Measurements from ENCODE around the gene ABCB8. TPM values are rescaled to one million over a fixed set of nuclear protein-coding genes. Genes with fewer than 3 reads are reported as not detected.
A peak's percentile ranks its signal among the peaks of the same experiment; 100 is the strongest.

ABCB8 gene
- total and polyA plus RNA-seq, 3 experiments from 2014 or later = 18.4 to 52.3 (median 49.2) TPM

DNA sequence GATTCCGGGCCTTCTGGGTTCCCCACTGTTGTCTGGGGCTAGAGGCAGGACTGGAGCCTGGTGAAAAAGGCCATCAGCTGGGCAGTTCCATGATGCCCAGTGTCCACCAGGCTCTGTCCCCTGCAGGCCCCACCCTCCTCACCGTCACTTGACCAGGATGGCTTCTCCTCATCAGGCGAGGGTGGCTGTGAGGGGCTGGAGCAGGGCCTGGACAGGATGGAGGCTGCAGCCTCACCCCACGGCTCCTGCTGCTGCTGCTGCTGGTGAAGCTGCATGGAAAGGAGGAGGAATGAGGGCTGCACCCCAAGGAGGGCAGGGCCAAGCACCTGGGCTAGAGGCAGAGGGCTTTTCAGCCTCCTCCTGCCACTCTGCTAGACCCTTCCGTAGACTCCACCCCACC, 12.3 kb upstream of the ABCB8 start:
- H3K9me3 Mint-ChIP-seq = peaks cover 0 to 1% (median 0%) of the 10 kb centered on the region in 5 donors
- CTCF ChIA-PET = interaction anchor here (1.0 to 7.6 kb wide), 8 partner anchors 13 to 661 kb away, joined by 3 to 40 read pairs (median 20); partner anchors contain the start of gene ABCB8

GRCh38 chr7:151016505-151016904, 11.7 kb upstream of the ABCB8 start:
- DNase-seq = no peak
- no peak overlapping the region for H3K4me3 ChIP-seq (ENCODE audit: low read length)
- Mint-ChIP-seq H3K9me3 (peaks cover 0 to 1% (median 0%) of the 10 kb centered on the region in 5 donors), H3K36me3 (peaks cover 0 to 2% (median 0%) of the 10 kb centered on the region in 3 donors), H3K4me1 (peaks cover 53 to 75% (median 60%) of the 10 kb centered on the region in 3 donors), H3K4me3 (peak overlapping the region in 2 of 7 donors; percentile 25 to 55), H3K27ac (peak overlapping the region in 5 of 8 donors; percentile 72 to 100 (median 93)), H3K27me3 (peaks cover 13 to 20% of the 10 kb centered on the region in 2 donors)
- no peaks in the 10 kb centered on the region for H3K27me3 ChIP-seq (ENCODE audit: insufficient read depth, low read length, poor library complexity, severe bottlenecking)
- no peaks in the 10 kb centered on the region for H3K9me3 ChIP-seq (ENCODE audit: low read length)
- peaks cover 72% of the 10 kb centered on the region for H3K4me1 ChIP-seq (ENCODE audit: insufficient read depth, low read length)
- no peak overlapping the region for H3K27ac ChIP-seq (ENCODE audit: low read depth, low read length)
- no peaks in the 10 kb centered on the region for H3K36me3 ChIP-seq (ENCODE audit: insufficient read depth, low read length)
- POLR2A ChIA-PET = interaction anchor here (3.9 kb wide), 1 partner anchor 8 kb away, joined by 17 read pairs; no protein-coding TSS in a partner anchor
- CTCF ChIA-PET = interaction anchor here (1.0 to 7.6 kb wide), 10 partner anchors 8 to 661 kb away, joined by 3 to 44 read pairs (median 20); partner anchors contain the start of gene ABCB8

More for the DNA sequence above, 12.3 kb upstream of the ABCB8 start:
- POLR2A ChIA-PET = no interaction called here
- no peak for DNase-seq
- H3K27me3 ChIP-seq (ENCODE audit: insufficient read depth, low read length, poor library complexity, severe bottlenecking) = no peaks in the 10 kb centered on the region
- no peak overlapping the region for H3K27ac ChIP-seq (ENCODE audit: low read depth, low read length)
- H3K4me3 ChIP-seq (ENCODE audit: low read length) = no peak overlapping the region
- peak overlapping the region in 1 of 7 donors; percentile 86 for H3K4me3 Mint-ChIP-seq
- peaks cover 76% of the 10 kb centered on the region for H3K4me1 ChIP-seq (ENCODE audit: insufficient read depth, low read length)
- peak overlapping the region in 7 of 8 donors; percentile 72 to 100 (median 99) for H3K27ac Mint-ChIP-seq
- peaks cover 56 to 79% (median 64%) of the 10 kb centered on the region in 3 donors for H3K4me1 Mint-ChIP-seq
- no peaks in the 10 kb centered on the region for H3K36me3 ChIP-seq (ENCODE audit: insufficient read depth, low read length)
- H3K9me3 ChIP-seq (ENCODE audit: low read length) = no peaks in the 10 kb centered on the region
- H3K27me3 Mint-ChIP-seq = peaks cover 13 to 20% of the 10 kb centered on the region in 2 donors
- peaks cover 0 to 2% (median 0%) of the 10 kb centered on the region in 3 donors for H3K36me3 Mint-ChIP-seq

DNA sequence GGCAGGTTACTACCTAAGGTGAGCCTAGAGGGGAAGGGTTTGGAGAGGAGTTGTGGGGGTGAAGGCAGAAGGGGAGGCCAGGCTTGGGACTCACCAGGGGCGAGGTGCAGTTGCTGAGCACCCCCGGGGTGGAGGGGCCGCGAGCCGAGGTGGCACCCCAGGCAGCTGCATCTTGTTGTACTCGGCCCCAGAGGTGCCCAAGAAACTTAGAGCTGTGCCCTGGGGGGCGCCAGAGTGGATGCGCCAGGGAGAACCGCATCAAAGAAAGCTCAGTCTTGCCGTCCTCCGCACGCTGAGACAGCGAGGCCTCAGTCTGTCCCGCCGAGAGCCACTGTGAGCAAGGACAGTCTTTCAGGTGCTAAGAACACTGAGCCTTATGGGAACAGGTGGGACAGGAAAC, 11.3 kb upstream of the ABCB8 start:
- no peaks in the 10 kb centered on the region for H3K9me3 ChIP-seq (ENCODE audit: low read length)
- H3K27ac Mint-ChIP-seq = peak overlapping the region in 7 of 8 donors; percentile 66 to 94 (median 90)
- peaks cover 49 to 72% (median 56%) of the 10 kb centered on the region in 3 donors for H3K4me1 Mint-ChIP-seq
- no peak overlapping the region for H3K27ac ChIP-seq (ENCODE audit: low read depth, low read length)
- DNase-seq = peak in 1 of 5 donors; percentile 49
- H3K4me1 ChIP-seq (ENCODE audit: insufficient read depth, low read length) = peaks cover 69% of the 10 kb centered on the region
- POLR2A ChIA-PET = interaction anchor here (3.9 kb wide), 1 partner anchor 9 kb away, joined by 17 read pairs; no protein-coding TSS in a partner anchor
- H3K27me3 Mint-ChIP-seq = peaks cover 15 to 20% of the 10 kb centered on the region in 2 donors
- peak overlapping the region in 5 of 7 donors; percentile 3 to 85 (median 83) for H3K4me3 Mint-ChIP-seq
- H3K4me3 ChIP-seq (ENCODE audit: low read length) = no peak overlapping the region
- H3K36me3 ChIP-seq (ENCODE audit: insufficient read depth, low read length) = no peaks in the 10 kb centered on the region
- CTCF ChIA-PET = interaction anchor here (1.0 to 7.6 kb wide), 10 partner anchors 8 to 662 kb away, joined by 3 to 44 read pairs (median 20); partner anchors contain the start of gene ABCB8
- H3K27me3 ChIP-seq (ENCODE audit: insufficient read depth, low read length, poor library complexity, severe bottlenecking) = no peaks in the 10 kb centered on the region
- peaks cover 0 to 1% (median 0%) of the 10 kb centered on the region in 5 donors for H3K9me3 Mint-ChIP-seq
- peaks cover 0 to 2% (median 0%) of the 10 kb centered on the region in 3 donors for H3K36me3 Mint-ChIP-seq

GRCh38 chr7:151017370-151017952, 10.8 kb upstream of the ABCB8 start:
- H3K4me3 ChIP-seq (ENCODE audit: low read length) = peak overlapping the region; percentile 67
- Mint-ChIP-seq H3K4me3 (peak overlapping the region; percentile 80 to 93 (median 85)), H3K27ac (peak overlapping the region; percentile 66 to 94 (median 90)), H3K27me3 (peaks cover 15 to 20% of the 10 kb centered on the region in 2 donors), H3K9me3 (peaks cover 0 to 1% (median 0%) of the 10 kb centered on the region in 5 donors), H3K36me3 (peaks cover 0 to 2% (median 0%) of the 10 kb centered on the region in 3 donors), H3K4me1 (peaks cover 45 to 67% (median 51%) of the 10 kb centered on the region in 3 donors)
- no peaks in the 10 kb centered on the region for H3K9me3 ChIP-seq (ENCODE audit: low read length)
- H3K27ac ChIP-seq (ENCODE audit: low read depth, low read length) = no peak overlapping the region
- POLR2A ChIA-PET = interaction anchor here (1.4 to 3.9 kb wide), 3 partner anchors 9 to 63 kb away, joined by 4 to 17 read pairs (median 13); partner anchors contain the start of genes ABCB8 and FASTK
- CTCF ChIA-PET = interaction anchor here (1.0 to 7.6 kb wide), 25 partner anchors 9 to 119 kb away, joined by 3 to 44 read pairs (median 6); partner anchors contain the start of genes ABCB8 and NOS3
- H3K4me1 ChIP-seq (ENCODE audit: insufficient read depth, low read length) = peaks cover 63% of the 10 kb centered on the region
- no peaks in the 10 kb centered on the region for H3K36me3 ChIP-seq (ENCODE audit: insufficient read depth, low read length)
- peak in 1 of 5 donors; percentile 45 for DNase-seq
- H3K27me3 ChIP-seq (ENCODE audit: insufficient read depth, low read length, poor library complexity, severe bottlenecking) = no peaks in the 10 kb centered on the region

GRCh38 chr7:151017953-151018420, 10.3 kb upstream of the ABCB8 start:
- H3K27ac ChIP-seq (ENCODE audit: low read depth, low read length) = no peak overlapping the region
- peaks cover 0 to 1% (median 0%) of the 10 kb centered on the region in 5 donors for H3K9me3 Mint-ChIP-seq

GRCh38 chr7:151018421-151019129, 9.7 kb upstream of the ABCB8 start:
- DNase-seq = peak in 4 of 5 donors; percentile 26 to 67 (median 60)
- Mint-ChIP-seq H3K27me3 (peaks cover 15 to 25% of the 10 kb centered on the region in 2 donors), H3K9me3 (peaks cover 0 to 1% (median 0%) of the 10 kb centered on the region in 5 donors), H3K4me1 (peaks cover 39 to 57% (median 46%) of the 10 kb centered on the region in 3 donors), H3K4me3 (peak overlapping the region; percentile 80 to 93 (median 85)), H3K27ac (peak overlapping the region in 7 of 8 donors; percentile 66 to 96 (median 90)), H3K36me3 (peaks cover 0 to 2% (median 0%) of the 10 kb centered on the region in 3 donors)
- H3K27ac ChIP-seq (ENCODE audit: low read depth, low read length) = no peak overlapping the region
- no peaks in the 10 kb centered on the region for H3K27me3 ChIP-seq (ENCODE audit: insufficient read depth, low read length, poor library complexity, severe bottlenecking)
- CTCF ChIA-PET = interaction anchor here (0.6 to 7.6 kb wide), 31 partner anchors 8 to 224 kb away, joined by 3 to 44 read pairs (median 5); partner anchors contain the start of genes ABCB8, CDK5 and NOS3
- peaks cover 54% of the 10 kb centered on the region for H3K4me1 ChIP-seq (ENCODE audit: insufficient read depth, low read length)
- POLR2A ChIA-PET = interaction anchor here (0.5 to 3.9 kb wide), 6 partner anchors 10 to 62 kb away, joined by 3 to 17 read pairs (median 5); partner anchors contain the start of genes ABCB8 and FASTK
- H3K4me3 ChIP-seq (ENCODE audit: low read length) = peak overlapping the region; percentile 67
- H3K36me3 ChIP-seq (ENCODE audit: insufficient read depth, low read length) = no peaks in the 10 kb centered on the region
- no peaks in the 10 kb centered on the region for H3K9me3 ChIP-seq (ENCODE audit: low read length)

More at GRCh38 chr7:151017953-151018420, 10.3 kb upstream of the ABCB8 start:
- Histone ChIP-seq H3K9me3 (ENCODE audit: low read length) (no peaks in the 10 kb centered on the region), H3K36me3 (ENCODE audit: insufficient read depth, low read length) (no peaks in the 10 kb centered on the region), H3K4me3 (ENCODE audit: low read length) (peak overlapping the region; percentile 67), H3K4me1 (ENCODE audit: insufficient read depth, low read length) (peaks cover 58% of the 10 kb centered on the region), H3K27me3 (ENCODE audit: insufficient read depth, low read length, poor library complexity, severe bottlenecking) (no peaks in the 10 kb centered on the region)
- Mint-ChIP-seq H3K27me3 (peaks cover 15 to 22% of the 10 kb centered on the region in 2 donors), H3K4me3 (peak overlapping the region; percentile 80 to 93 (median 85)), H3K36me3 (peaks cover 0 to 2% (median 0%) of the 10 kb centered on the region in 3 donors), H3K4me1 (peaks cover 39 to 61% (median 46%) of the 10 kb centered on the region in 3 donors), H3K27ac (peak overlapping the region; percentile 66 to 96 (median 90))
- CTCF ChIA-PET = interaction anchor here (0.6 to 7.6 kb wide), 31 partner anchors 8 to 225 kb away, joined by 3 to 44 read pairs (median 5); partner anchors contain the start of genes ABCB8, CDK5 and NOS3
- POLR2A ChIA-PET = interaction anchor here (0.5 to 3.9 kb wide), 5 partner anchors 10 to 63 kb away, joined by 3 to 17 read pairs (median 4); partner anchors contain the start of genes ABCB8 and FASTK
- peak; percentile 72 to 86 (median 73) for DNase-seq

GRCh38 chr7:151019130-151019447, 9.2 kb upstream of the ABCB8 start:
- CTCF ChIA-PET = interaction anchor here (0.7 to 7.6 kb wide), 16 partner anchors 10 to 120 kb away, joined by 3 to 44 read pairs (median 9); partner anchors contain the start of genes ABCB8, CDK5 and NOS3
- POLR2A ChIA-PET = interaction anchor here (0.6 to 3.9 kb wide), 3 partner anchors 9 to 32 kb away, joined by 6 to 17 read pairs (median 13); partner anchors contain the start of gene ABCB8
- Histone ChIP-seq H3K4me3 (ENCODE audit: low read length) (no peak overlapping the region), H3K36me3 (ENCODE audit: insufficient read depth, low read length) (no peaks in the 10 kb centered on the region), H3K4me1 (ENCODE audit: insufficient read depth, low read length) (peaks cover 51% of the 10 kb centered on the region), H3K9me3 (ENCODE audit: low read length) (no peaks in the 10 kb centered on the region), H3K27ac (ENCODE audit: low read depth, low read length) (no peak overlapping the region), H3K27me3 (ENCODE audit: insufficient read depth, low read length, poor library complexity, severe bottlenecking) (no peaks in the 10 kb centered on the region)
- H3K36me3 Mint-ChIP-seq = peaks cover 0 to 2% (median 0%) of the 10 kb centered on the region in 3 donors
- DNase-seq = no peak
- H3K9me3 Mint-ChIP-seq = peaks cover 0 to 1% (median 0%) of the 10 kb centered on the region in 5 donors
- peaks cover 35 to 52% (median 41%) of the 10 kb centered on the region in 3 donors for H3K4me1 Mint-ChIP-seq
- peak overlapping the region in 4 of 8 donors; percentile 11 to 89 (median 51) for H3K27ac Mint-ChIP-seq
- peaks cover 11 to 25% of the 10 kb centered on the region in 2 donors for H3K27me3 Mint-ChIP-seq
- H3K4me3 Mint-ChIP-seq = peak overlapping the region; percentile 58 to 87 (median 68)

All from CD8-positive, alpha-beta memory T cell (primary cell).